Activated gamma-delta T cell treated with Interleukin-2 at 50 U/mL for 16 hours (primary cell): ENCODE data around the gene FAM107A.

Experiments used
- DNase-seq: peaks from one replicate; pipeline ENCODE4 v3.0.0-alpha.2; 2020

FAM107A gene

DNA sequence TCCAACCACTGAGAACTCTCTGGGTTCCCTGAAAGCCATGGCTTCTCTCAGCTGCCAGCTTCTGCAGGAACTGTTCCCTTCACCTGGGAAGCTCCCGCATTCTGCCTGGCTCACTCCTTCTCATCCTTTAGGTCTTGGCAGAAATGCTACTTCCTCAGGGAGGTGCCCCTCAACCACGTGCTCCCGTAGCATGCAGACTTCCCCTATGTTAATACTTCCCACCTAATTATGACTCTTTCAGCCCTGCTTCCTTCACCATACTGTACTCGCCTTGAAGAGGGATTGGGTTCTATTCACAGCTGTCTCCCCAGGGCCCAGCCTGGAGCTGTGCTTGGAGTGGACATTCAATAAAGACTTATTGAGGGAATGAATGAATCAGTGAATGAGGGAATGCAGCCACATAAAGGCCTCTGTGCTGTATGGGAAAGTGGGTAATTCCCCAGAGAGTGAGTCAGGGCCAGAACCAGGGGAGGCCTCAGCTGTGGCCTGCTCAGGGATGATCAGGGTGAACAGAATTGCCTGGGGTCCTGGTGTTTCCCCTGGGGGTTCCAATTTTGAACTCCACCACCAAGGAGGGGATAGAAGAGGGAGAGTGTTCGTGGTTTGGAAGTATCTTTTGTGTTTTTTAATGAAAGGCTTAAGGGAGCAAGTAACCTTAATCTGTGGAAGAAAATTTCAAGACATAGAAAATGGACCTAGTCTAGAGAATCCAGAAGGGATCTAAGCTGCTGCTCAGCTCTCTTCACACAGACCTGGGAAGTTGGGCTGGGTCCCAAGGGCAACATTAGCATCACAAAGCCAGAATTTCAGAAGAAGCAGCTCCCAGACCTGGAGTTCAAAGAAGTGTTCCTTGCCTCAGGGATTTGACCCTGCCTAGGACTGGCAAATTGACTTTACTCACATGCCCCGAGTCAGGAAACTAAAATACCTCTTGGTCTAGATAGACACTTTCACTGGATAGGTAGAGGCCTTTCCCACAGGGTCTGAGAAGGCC, 14.6 kb upstream of the FAM107A start:
- no peak for DNase-seq

- DNase-seq, result no peak
Observed at GRCh38 chr3:58588030-58588614, 10.9 kb upstream of the FAM107A start.

DNA sequence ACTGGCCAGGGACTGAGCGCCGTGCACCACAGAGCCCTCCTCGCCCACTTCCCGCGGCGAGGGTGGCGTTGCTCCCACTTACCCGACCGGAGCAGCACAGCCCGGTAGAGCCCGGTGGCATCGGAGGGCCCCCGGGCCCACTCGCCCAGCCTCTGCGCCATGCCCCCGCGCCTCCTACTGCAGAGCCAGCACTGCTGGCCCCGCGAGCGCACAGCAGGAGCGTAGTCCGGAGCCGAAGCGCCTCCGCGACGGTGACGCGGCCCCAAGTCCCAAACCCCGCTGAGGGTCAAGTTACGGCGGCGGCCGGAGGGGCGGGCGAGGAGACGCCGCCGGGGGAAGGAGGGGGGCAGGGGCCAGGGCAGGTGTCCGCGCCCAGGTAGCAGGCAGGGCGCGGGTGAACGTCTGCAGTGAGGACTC, 9.6 kb upstream of the FAM107A start:
- DNase-seq, result no peak

- DNase-seq, result no peak
Observed at GRCh38 chr3:58585994-58586393, 8.8 kb upstream of the FAM107A start.

GRCh38 chr3:58585005-58585786, 8.0 kb upstream of the FAM107A start:
- peak; percentile 47 for DNase-seq

GRCh38 chr3:58584690-58585004, 7.5 kb upstream of the FAM107A start:
- DNase-seq, result no peak

- no peak for DNase-seq
Observed at GRCh38 chr3:58581328-58582091, 4.3 kb upstream of the FAM107A start.

- DNase-seq, result no peak
Observed at GRCh38 chr3:58580826-58581327, 3.7 kb upstream of the FAM107A start.

DNA sequence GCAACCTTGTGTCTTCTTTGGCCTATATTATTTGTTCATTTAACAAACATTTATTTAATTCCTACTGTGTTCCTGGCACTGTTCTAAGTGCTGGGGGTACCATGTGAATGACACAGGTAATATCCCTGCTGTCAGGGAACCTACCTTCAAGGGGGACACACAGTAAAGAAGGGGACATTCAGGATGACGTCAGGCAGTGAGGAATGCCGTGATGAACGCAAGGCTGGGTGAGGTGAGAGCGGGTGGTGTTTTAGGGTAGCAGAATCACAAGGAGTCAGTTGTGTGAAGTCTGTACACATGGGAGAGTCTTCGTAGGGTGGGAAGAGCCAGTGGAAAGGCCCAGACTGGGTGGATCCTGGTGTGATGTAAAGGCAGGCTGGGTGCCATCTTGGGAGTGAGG, 1.7 kb upstream of the FAM107A start:
- no peak for DNase-seq

GRCh38 chr3:58576716-58577115, 475 bp downstream of the FAM107A start:
- DNase-seq, result no peak

DNA sequence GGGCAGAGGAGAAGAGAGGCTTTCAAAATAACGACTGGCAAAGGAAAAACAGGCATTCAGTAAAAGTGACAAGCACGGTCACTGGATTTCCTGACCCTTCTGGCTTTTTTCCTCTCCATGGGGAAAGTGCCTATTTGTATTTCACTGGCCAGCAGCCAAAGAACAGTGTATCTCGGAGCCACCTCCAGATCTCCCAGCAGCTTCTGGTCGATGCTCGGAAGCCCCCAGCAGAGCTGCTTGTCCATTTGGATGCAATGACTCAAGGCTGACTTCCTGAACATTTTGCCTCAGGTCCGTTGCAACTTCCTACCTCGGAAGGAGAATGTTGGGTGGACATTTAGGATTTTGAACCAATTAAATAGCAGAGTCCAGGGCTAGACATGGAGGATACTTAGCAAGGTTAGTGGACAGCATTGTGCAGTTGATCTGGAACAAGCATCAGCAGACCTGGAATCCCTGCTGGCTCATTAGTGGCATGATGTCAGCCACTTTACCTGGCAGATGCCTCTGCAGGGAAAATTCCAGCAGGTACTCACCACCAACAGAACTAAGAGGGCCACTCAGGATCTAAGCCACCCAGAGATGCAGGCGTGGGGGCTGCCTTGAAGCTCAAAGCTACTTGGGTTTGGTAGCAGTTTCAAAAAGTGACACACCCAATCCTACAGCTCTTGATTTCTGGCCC, 1.1 kb downstream of the FAM107A start:
- no peak for DNase-seq

GRCh38 chr3:58574682-58575081, 2.5 kb downstream of the FAM107A start:
- DNase-seq, result no peak

GRCh38 chr3:58574106-58574505, 3.1 kb downstream of the FAM107A start:
- no peak for DNase-seq

DNA sequence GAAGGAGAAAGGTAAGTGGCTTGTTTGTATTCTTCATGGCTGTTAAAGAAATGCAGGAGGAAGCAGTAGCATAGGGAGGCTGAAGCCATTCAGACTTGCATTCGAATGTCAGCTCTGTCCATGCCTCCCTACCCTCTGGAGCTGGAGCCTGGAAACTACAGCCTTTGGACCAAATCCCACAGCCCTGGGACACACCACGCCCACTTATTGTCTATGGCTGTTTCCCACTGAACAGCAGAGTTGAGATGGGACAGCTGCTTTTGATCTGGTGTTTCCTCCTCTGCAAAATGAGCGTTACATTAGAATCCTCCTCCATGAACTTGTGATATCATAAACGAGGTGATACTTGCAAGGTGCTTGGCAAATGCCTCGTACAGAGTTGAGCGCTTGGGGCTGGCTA, 3.6 kb downstream of the FAM107A start:
- no peak for DNase-seq

GRCh38 chr3:58572634-58573230, 4.5 kb downstream of the FAM107A start:
- DNase-seq, result no peak

DNA sequence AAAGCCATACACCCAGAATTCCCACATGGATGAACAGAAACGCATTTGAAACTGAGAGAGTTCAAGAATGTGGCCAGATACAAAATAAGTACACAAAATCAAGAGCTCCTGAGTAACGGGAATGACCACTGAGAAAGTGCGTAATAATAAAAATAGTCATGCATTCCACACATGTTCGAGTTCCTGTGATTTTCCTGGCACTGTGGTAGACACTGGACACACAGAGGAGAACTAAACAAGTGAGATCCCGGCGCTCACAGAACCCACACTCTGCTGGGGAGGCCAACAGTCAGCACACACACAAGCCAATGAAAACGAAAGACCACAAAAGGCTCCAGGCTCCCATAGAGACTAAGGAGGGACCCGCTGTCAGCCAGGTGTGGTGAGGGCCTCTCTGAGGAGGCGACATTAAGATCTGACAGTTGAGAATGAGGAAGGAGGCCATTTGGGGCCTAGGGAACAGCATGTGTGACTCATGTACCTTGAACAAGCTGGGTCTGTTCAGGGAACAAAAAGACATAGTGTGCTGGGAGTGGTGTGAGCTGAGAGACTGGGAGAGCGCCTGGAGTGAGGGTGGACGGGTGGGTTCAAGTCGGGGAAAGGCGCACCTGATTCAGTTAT, 5.1 kb downstream of the FAM107A start:
- no peak for DNase-seq

- DNase-seq, result no peak
Observed at GRCh38 chr3:58570851-58571250, 6.3 kb downstream of the FAM107A start.

GRCh38 chr3:58569287-58570001, 7.7 kb downstream of the FAM107A start:
- DNase-seq, result no peak

DNA sequence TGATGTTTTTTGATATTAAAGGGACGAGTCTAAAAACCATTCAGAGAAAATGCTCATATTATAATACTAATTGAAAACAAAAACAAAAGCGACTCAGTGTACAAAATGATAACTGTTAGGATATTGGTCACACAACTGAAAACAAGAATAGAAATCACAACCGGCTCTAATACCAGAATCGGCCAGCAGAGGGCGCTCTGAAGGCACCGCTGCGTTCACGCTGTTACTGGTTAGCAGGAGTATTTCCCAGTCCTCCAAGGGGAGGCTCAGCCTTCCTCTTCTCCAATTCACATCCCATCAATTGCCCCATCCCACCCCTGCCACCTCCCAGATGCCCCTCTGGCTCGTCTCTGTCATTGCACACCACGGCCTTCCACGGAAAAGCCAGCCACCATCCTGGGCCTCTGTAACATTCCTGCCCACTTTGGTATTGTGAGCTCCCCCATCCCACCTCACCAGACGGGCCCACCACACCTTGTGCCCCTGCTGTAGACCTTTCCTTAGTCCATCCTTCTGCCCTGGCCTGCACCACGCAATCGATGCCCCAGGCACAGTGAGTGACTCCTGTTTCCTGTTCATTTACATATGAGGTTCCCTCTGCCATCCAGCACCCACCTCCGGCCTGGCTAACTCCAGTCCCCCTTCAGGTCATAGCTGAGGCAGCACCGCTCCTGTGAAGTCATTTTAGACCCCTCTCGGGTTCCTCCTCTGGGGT, 8.5 kb downstream of the FAM107A start:
- DNase-seq, result peak; percentile 71

- DNase-seq, result no peak
Observed at GRCh38 chr3:58567251-58567515, 10.0 kb downstream of the FAM107A start.
